IPS-18a (cell line): Measurements from ENCODE around the gene ZNF444.
"Not testable (repeated sequence)": the region's sequence is repeated elsewhere in the genome, so short reads cannot be mapped to it uniquely, and the experiment has no call there.

Experiments
- H3K27ac ChIP-seq: one replicate; pipeline ENCODE4 v1.5.1; 2013; ENCODE audit warnings: low read length
- H3K27me3 ChIP-seq: one replicate; pipeline ENCODE4 v1.6.1; 2013; ENCODE audit warnings: mild to moderate bottlenecking, low read length; ENCODE audit not compliant: control insufficient read depth, insufficient read depth
- H3K36me3 ChIP-seq: one replicate; pipeline ENCODE4 v1.6.1; 2013; ENCODE audit warnings: low read depth, low read length; ENCODE audit not compliant: control insufficient read depth
- H3K4me1 ChIP-seq: one replicate; pipeline ENCODE4 v1.6.1; 2013; ENCODE audit warnings: low read depth, low read length; ENCODE audit not compliant: control insufficient read depth
- H3K4me3 ChIP-seq: one replicate; pipeline ENCODE4 v1.5.1; 2013; ENCODE audit warnings: low read length
- H3K9ac ChIP-seq: one replicate; pipeline ENCODE4 v1.6.1; 2013; ENCODE audit warnings: mild to moderate bottlenecking, low read length, moderate library complexity
- H3K9me3 ChIP-seq: one replicate; pipeline ENCODE4 v1.6.1; 2013; ENCODE audit warnings: low read depth, low read length; ENCODE audit not compliant: control insufficient read depth

ZNF444 gene

GRCh38 chr19:56140583-56141416 is at the start of gene ZNF444:
Gene ZNF444 (plus strand): TSS chr19:56141287. CDS start chr19:56146912, 5,625 bp downstream.
- peak within 1 kb of the TSS; percentile 60 for H3K27ac ChIP-seq
- H3K4me3 ChIP-seq = peak within 1 kb of the TSS; percentile 71
- no peaks in the 10 kb centered on the region for H3K36me3 ChIP-seq
- H3K27me3 ChIP-seq = no peaks in the 10 kb centered on the region
- H3K9ac ChIP-seq = peak within 1 kb of the TSS; percentile 76
- peaks cover 15% of the 10 kb centered on the region for H3K4me1 ChIP-seq
- H3K9me3 ChIP-seq = no peaks in the 10 kb centered on the region

DNA sequence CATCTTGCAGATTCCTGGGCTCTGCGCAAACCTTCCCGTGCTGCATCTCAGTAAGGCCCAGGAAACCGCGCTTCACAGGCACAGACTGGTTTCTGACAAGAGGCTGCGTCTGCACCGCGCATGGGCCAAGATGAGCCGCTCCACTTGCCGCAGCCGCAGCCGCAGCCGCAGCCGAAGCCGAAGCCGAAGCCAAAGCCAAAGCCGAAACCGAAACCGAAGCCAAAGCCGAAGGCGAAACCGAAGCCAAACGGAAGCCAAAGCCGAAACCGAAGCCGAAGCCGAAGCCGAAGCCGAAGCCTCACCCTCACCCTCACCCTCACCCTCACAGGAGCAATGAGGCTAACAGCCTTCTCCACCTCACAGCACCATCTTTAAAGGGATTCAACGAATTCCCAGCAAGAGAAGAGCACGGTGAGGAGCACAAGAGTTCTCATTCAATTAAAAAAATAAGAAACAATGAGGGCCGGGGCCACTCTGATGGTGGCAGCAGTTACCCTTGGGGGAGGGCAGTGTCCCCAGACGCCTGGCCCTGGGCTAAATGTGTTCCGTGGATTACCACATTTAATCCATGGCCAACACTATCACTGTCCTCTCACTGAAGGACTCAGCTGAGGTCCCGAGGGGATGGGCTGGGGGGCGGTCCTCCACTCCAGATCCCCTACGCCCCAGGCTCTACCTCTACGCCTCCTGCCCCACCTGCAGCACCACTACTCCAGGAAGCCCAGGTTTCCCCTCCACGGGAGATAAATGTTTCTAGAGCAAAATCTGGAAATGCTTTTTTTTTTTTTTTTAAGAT is 49.1 kb upstream of the ZNF444 start:
- Histone ChIP-seq H3K27ac (no peak overlapping the region), H3K9ac (no peak overlapping the region), H3K36me3 (peaks cover 15% of the 10 kb centered on the region)

GRCh38 chr19:56092685-56093631 is 48.1 kb upstream of the ZNF444 start:
- H3K9me3 ChIP-seq = no peaks in the 10 kb centered on the region
- H3K9ac ChIP-seq = no peak overlapping the region
- H3K36me3 ChIP-seq = peaks cover 15% of the 10 kb centered on the region

More for the DNA sequence above, 49.1 kb upstream of the ZNF444 start:
- Histone ChIP-seq H3K27me3 (no peaks in the 10 kb centered on the region), H3K4me3 (no peak overlapping the region), H3K9me3 (no peaks in the 10 kb centered on the region), H3K4me1 (no peaks in the 10 kb centered on the region)

DNA sequence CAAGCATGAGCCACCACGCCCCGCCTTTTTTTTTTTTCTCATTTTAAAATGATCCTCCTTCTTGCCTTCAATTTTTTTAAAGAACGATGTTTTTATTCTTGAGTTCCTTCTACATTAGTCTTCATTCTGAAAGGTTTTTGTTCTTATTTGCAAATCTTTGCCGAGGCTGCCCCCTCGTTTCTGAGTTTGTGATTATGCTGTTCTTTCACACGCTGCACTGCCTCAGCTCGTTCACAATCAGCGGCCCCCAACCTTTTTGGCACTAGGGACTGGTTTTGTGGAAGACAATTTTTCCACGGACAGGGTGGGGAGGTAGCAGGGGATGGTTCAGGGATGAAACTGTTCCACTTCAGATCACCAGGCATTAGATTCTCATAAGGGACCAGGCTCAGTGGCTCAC is 46.6 kb upstream of the ZNF444 start:
- Histone ChIP-seq H3K27ac (no peak overlapping the region), H3K9me3 (no peaks in the 10 kb centered on the region), H3K36me3 (peaks cover 14% of the 10 kb centered on the region), H3K4me3 (no peak overlapping the region), H3K9ac (no peak overlapping the region), H3K4me1 (no peaks in the 10 kb centered on the region), H3K27me3 (no peaks in the 10 kb centered on the region)

More at GRCh38 chr19:56092685-56093631, 48.1 kb upstream of the ZNF444 start:
- Histone ChIP-seq H3K27me3 (no peaks in the 10 kb centered on the region), H3K27ac (no peak overlapping the region), H3K4me3 (no peak overlapping the region), H3K4me1 (no peaks in the 10 kb centered on the region)

DNA sequence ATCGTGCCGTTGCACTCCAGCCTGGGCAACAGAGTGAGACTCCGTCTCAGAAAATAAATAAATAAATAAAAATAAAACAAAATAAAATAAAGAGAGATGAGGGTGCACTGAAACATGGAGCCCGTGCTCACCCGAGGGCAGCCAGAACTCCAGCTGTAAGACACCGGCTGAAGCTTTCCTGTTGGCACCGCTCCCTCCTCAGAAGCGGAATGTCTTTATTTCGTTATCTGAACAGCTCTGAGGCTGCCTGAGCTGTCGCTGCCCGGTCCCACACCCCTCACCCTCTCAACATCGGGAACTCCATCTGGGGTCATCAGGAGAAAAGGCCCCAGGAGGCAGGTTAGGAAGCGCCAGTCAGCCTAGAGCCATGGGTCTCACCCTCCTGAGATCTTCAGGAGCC is 44.4 kb upstream of the ZNF444 start:
- H3K9me3 ChIP-seq = no peaks in the 10 kb centered on the region
- H3K4me1 ChIP-seq = no peaks in the 10 kb centered on the region
- peaks cover 26% of the 10 kb centered on the region for H3K36me3 ChIP-seq
- no peak overlapping the region for H3K9ac ChIP-seq
- H3K27me3 ChIP-seq = no peaks in the 10 kb centered on the region
- no peak overlapping the region for H3K27ac ChIP-seq
- H3K4me3 ChIP-seq = no peak overlapping the region

GRCh38 chr19:56097306-56097705 is 43.8 kb upstream of the ZNF444 start:
- Histone ChIP-seq H3K27ac (no peak overlapping the region), H3K4me3 (no peak overlapping the region), H3K4me1 (no peaks in the 10 kb centered on the region), H3K9me3 (no peaks in the 10 kb centered on the region), H3K9ac (no peak overlapping the region), H3K36me3 (peaks cover 32% of the 10 kb centered on the region), H3K27me3 (no peaks in the 10 kb centered on the region)

GRCh38 chr19:56097776-56098175 is 43.3 kb upstream of the ZNF444 start:
- no peaks in the 10 kb centered on the region for H3K9me3 ChIP-seq
- H3K9ac ChIP-seq = no peak overlapping the region
- no peak overlapping the region for H3K4me3 ChIP-seq
- H3K27me3 ChIP-seq = no peaks in the 10 kb centered on the region
- H3K36me3 ChIP-seq = peaks cover 33% of the 10 kb centered on the region
- H3K4me1 ChIP-seq = no peaks in the 10 kb centered on the region
- no peak overlapping the region for H3K27ac ChIP-seq

GRCh38 chr19:56098237-56098636 is 42.9 kb upstream of the ZNF444 start:
- not testable (repeated sequence) for H3K4me1 ChIP-seq, H3K27me3 ChIP-seq, H3K4me3 ChIP-seq, H3K9me3 ChIP-seq, H3K9ac ChIP-seq, H3K27ac ChIP-seq
- peaks cover 32% of the 10 kb centered on the region for H3K36me3 ChIP-seq

- H3K4me3 ChIP-seq = no peak overlapping the region
- H3K27me3 ChIP-seq = no peaks in the 10 kb centered on the region
- H3K4me1 ChIP-seq = no peaks in the 10 kb centered on the region
- no peak overlapping the region for H3K27ac ChIP-seq
- H3K9ac ChIP-seq = no peak overlapping the region
- H3K36me3 ChIP-seq = peaks cover 28% of the 10 kb centered on the region
- H3K9me3 ChIP-seq = no peaks in the 10 kb centered on the region
Measured at GRCh38 chr19:56098731-56099568, 42.1 kb upstream of the ZNF444 start.

GRCh38 chr19:56099638-56100539 is 41.2 kb upstream of the ZNF444 start:
- no peaks in the 10 kb centered on the region for H3K4me1 ChIP-seq
- no peak overlapping the region for H3K9ac ChIP-seq
- H3K36me3 ChIP-seq = peaks cover 28% of the 10 kb centered on the region
- H3K27ac ChIP-seq = no peak overlapping the region
- no peaks in the 10 kb centered on the region for H3K9me3 ChIP-seq
- H3K4me3 ChIP-seq = no peak overlapping the region
- H3K27me3 ChIP-seq = no peaks in the 10 kb centered on the region
